ES-I3 (cell line): ENCODE results near the gene SLC38A9.
"Not testable (repeated sequence)": the region's sequence is repeated elsewhere in the genome, so short reads cannot be mapped to it uniquely, and the experiment has no call there.

ENCODE experiments used
- H3K36me3 ChIP-seq: 2 replicates; pipeline ENCODE4 v1.6.1; 2013; ENCODE audit warnings: mild to moderate bottlenecking, low read length, control low read depth, moderate library complexity; ENCODE audit not compliant: insufficient read depth
- H3K4me1 ChIP-seq: 2 replicates; pipeline ENCODE4 v1.6.1; 2013; ENCODE audit warnings: mild to moderate bottlenecking, control low read depth, low read length; ENCODE audit not compliant: insufficient read depth
- H3K9ac ChIP-seq: 2 replicates; pipeline ENCODE4 v1.6.1; 2013; ENCODE audit warnings: low read depth, mild to moderate bottlenecking, low read length, moderate library complexity
- H3K9me3 ChIP-seq: 2 replicates; pipeline ENCODE4 v1.6.1; 2013; ENCODE audit warnings: mild to moderate bottlenecking, low read length, moderate library complexity; ENCODE audit not compliant: control insufficient read depth, insufficient read depth

SLC38A9 gene, protein sequence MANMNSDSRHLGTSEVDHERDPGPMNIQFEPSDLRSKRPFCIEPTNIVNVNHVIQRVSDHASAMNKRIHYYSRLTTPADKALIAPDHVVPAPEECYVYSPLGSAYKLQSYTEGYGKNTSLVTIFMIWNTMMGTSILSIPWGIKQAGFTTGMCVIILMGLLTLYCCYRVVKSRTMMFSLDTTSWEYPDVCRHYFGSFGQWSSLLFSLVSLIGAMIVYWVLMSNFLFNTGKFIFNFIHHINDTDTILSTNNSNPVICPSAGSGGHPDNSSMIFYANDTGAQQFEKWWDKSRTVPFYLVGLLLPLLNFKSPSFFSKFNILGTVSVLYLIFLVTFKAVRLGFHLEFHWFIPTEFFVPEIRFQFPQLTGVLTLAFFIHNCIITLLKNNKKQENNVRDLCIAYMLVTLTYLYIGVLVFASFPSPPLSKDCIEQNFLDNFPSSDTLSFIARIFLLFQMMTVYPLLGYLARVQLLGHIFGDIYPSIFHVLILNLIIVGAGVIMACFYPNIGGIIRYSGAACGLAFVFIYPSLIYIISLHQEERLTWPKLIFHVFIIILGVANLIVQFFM

DNA sequence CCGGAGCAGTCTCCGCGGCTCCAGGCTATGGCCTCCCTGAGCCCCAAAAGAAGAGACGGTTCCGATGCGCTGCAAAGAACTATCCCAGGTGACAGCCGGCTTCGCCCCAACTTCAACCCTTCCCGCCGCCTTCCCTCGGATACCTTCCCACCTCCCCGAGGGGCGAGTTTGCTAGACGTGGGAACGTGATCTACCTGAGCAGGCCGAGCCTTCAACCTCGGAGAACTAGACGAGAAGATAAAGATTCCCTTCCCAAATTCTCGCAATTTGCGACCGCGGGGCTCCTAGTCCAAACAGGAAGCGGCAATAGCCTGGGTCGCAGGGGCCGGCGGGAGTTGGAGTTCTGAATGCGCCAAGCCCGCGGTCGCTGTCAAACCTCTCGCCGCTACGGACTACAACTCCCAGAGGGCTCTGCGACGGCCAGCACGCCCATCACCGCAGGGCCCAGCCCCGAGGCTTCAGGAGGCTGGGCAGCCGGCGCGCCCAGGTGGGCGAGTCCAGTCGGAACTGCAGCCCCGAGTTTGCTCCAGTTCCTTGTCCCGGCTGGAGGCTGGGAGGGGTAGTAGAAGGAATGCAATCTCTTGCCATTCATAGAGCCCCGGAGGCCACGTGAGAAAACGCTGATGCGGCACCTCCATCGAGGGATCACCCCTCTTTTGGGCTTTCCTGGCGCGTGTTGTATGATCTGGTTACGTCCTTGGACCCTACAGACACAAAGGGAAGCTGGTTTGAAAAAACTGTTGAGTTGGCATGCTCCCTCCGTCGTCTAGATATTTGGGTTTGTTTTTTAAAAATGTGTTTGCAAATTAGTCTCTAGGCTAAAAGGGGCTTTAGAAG is at the start of gene SLC38A9:
SLC38A9 (minus strand) TSS at position 302 of the 837 bp plus-strand sequence. CDS start 14,366 bp downstream, outside the sequence.
- Histone ChIP-seq H3K4me1 (no peaks in the 10 kb centered on the region), H3K9ac (peak within 1 kb of the TSS; percentile 92), H3K9me3 (no peaks in the 10 kb centered on the region), H3K36me3 (no peaks in the 10 kb centered on the region; the same call in 1 of the 2 replicates)

DNA sequence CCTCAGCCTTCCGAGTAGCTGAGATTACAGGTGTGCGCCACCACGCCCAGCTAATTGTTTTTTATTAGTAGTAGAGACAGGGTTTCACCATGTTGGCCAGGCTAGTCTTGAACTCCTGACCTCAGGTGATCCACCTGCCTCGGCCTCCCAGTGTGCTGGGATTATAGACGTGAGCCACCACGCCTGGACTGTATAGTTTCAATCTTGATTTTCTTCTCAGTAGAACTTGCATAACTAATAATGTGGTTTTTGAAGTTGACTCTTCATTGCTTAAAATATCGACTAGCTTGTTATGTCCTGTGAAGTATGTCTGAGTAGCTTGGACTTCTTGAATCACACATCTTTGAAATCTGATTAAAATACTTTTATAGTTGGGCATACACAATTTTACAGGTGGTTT is 49.6 kb upstream of the SLC38A9 start:
- not testable (repeated sequence) for H3K9ac ChIP-seq, H3K36me3 ChIP-seq, H3K9me3 ChIP-seq, H3K4me1 ChIP-seq

DNA sequence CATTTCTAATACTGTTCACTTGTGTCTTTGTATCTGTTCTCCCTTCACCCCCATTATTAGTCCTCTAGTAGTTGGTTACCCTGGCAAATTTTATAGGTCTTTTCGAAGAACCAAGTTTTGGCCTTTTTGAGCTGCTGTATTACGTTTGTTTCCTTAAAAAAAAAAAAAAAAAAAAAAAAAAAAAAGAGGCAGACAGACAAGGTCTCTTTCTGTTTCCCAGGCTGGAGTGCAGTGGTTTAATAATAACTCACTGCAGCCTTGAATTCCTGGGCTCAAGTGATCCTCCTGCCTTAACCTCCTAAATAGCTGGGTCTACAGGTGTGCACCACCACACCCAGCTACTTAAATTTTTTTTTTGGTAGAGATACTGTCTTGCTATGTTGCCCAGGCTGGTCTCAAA is 46.6 kb upstream of the SLC38A9 start:
- no peak overlapping the region for H3K9ac ChIP-seq
- H3K4me1 ChIP-seq = no peaks in the 10 kb centered on the region
- no peaks in the 10 kb centered on the region for H3K9me3 ChIP-seq
- no peaks in the 10 kb centered on the region for H3K36me3 ChIP-seq

DNA sequence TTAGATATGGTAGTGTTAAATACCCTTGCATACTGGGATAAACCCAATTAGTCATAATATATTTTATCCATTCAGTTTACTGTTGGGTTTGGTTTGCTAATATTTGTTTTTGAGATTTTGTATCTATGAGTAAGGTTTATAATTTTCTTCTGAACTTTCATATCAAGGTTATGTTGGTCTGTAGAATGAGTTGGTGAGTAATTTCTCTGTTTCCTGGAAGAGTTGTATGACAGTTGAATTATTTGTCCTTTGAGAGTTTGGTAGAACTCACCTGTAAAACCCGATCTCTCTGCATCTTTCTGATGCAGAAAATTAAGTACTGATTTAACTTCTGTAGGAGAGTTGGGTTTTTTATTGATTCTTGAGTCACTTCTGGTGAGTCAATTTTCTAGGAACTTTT is 46.1 kb upstream of the SLC38A9 start:
- H3K4me1 ChIP-seq = no peaks in the 10 kb centered on the region
- no peak overlapping the region for H3K9ac ChIP-seq

DNA sequence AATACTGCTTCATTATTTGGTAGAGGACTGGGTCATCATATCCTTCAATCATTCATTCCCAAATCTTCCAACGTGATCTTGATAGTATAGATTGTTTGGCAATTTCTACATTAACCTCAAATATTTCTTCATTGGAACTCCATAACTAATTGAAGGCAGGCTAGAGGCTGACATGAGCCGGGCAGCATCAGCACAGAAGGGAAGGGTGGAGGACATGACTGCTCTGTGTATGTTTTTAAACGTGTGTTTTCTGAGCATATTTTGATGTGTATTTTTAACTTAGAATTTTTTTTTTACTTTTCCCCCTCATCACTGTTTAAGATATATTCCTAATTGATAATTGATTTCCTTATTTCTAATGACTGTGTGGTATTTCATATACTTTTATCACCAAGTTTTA is 38.4 kb upstream of the SLC38A9 start:
- no peak overlapping the region for H3K9ac ChIP-seq
- H3K9me3 ChIP-seq = no peaks in the 10 kb centered on the region
- H3K4me1 ChIP-seq = 0 out of 2 replicates have a peak, but pooled peaks cover 4% of the 10 kb centered on the region
- H3K36me3 ChIP-seq = no peaks in the 10 kb centered on the region

More for the DNA sequence above, 46.1 kb upstream of the SLC38A9 start:
- Histone ChIP-seq H3K36me3 (no peaks in the 10 kb centered on the region), H3K9me3 (no peaks in the 10 kb centered on the region)

DNA sequence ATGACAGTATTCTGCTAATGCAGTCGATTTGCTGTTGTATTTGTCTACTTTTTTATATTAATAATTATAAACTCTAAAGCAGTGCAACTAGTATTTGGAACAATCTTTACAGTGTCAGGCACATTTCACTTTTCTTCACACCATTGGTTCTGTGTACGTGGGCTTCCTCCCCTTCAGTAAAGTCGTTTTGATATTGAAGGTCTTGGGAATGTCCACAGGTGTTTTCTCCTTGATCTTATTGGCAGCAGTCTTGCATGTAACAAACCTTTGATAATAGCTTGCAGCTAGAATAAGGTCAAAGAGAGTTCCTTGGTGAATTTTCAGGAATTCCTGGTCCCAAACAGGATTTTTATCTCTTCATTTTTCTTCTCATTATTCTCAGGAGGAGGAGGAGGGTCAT is 37.9 kb upstream of the SLC38A9 start:
- Histone ChIP-seq H3K4me1 (0 out of 2 replicates have a peak, but pooled peaks cover 4% of the 10 kb centered on the region), H3K36me3 (no peaks in the 10 kb centered on the region)

DNA sequence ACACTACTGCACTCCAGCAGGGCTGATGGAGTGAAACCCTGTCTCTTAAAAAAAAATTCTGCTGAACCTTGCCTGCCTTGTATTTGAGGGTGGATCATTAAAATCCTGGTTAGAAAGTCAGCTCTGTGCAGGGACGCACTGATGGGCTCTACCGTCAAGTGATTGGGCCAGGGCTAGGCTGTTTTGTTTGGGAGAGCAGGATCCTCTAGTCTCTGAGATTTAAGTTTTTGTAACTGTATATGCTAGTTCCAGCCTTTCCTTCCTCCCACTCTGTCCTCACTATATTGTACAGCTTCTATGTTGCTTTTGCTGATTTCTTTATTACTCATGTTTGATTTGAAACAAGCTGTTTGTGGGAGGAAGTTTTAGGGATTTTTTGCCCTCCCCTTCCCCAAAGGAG is 37.3 kb upstream of the SLC38A9 start:
- 0 out of 2 replicates have a peak, but pooled peaks cover 4% of the 10 kb centered on the region for H3K4me1 ChIP-seq
- H3K9me3 ChIP-seq = no peaks in the 10 kb centered on the region
- H3K9ac ChIP-seq = no peak overlapping the region
- H3K36me3 ChIP-seq = no peaks in the 10 kb centered on the region

More for the DNA sequence above, 37.9 kb upstream of the SLC38A9 start:
- Histone ChIP-seq H3K9me3 (no peaks in the 10 kb centered on the region), H3K9ac (no peak overlapping the region)

DNA sequence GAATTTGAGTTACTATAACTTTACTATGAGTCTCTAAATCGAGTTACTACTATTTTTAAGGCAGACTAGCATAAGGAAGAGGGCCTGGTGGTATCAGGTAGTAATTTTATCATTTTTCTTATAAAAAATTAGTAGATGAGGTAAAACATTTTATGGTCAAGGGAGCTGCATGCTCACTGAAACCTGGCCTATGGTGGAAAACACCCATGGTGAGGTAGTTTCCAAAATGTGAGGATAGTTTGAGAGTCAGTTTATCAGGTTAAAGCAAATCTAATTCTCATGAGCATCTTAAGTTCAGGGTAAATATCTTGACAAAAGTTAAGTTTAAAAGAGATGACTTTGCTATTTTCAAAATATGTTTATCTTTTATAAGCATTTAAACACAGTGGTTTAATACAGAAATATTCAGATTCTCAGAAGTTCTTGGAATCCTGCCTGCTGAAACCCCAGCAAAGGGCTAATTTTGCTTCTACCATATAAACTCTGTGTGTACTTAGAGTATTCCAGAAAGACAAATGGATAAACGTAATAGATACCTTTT is 35.7 kb upstream of the SLC38A9 start:
- H3K9me3 ChIP-seq = no peaks in the 10 kb centered on the region

DNA sequence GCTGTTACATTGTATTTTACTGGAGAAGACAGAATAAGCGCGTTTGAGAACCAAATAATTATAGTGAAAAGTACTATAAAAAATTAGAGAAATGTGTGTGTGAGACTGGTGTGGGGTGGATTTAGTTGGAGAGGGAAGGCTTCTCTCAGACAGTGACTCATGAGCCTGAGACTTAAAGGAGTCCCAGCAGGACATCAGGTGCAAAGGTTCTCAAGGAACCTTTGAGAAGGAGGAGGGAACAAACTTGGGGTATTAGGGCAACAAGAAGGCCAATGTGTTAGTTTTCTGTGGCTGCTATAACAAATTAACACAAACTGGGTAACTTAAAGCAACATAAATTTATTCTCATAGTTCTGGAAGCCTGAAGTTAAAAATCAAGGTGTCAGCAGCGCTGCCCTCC is 30.7 kb upstream of the SLC38A9 start:
- H3K9ac ChIP-seq = no peak overlapping the region
- H3K9me3 ChIP-seq = no peaks in the 10 kb centered on the region
- H3K36me3 ChIP-seq = no peaks in the 10 kb centered on the region
- peaks cover 5% of the 10 kb centered on the region for H3K4me1 ChIP-seq

More for the DNA sequence above, 35.7 kb upstream of the SLC38A9 start:
- Histone ChIP-seq H3K4me1 (peaks cover 8% of the 10 kb centered on the region), H3K36me3 (no peaks in the 10 kb centered on the region), H3K9ac (no peak overlapping the region)

DNA sequence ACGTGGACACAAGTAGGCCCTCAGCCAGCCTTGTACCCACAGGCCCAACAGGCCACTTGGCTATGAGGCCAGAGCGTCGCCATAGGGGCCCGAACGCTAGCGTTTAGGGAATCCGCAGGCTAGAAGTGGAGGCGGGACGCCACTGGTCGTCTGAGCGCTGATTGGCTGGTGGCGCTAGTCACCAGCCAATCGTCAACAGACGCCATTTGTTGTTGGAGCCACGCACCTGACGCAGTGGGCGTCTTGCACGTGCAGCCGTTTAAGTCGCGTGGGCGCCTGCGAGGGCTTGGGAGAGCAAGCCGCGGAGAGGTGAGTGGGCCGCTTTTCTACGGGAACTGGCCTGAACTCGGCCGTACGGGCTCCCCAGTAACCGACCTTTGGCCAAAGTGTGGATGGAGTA is 25.7 kb upstream of the SLC38A9 start, which contains the start of gene DDX4:
DDX4 (plus strand) TSS at position 269 of the 400 bp plus-strand sequence. CDS start 903 bp downstream, outside the sequence.
- no peak within 1 kb of the TSS for H3K9ac ChIP-seq
- H3K4me1 ChIP-seq = peaks cover 1% of the 10 kb centered on the region
- no peaks in the 10 kb centered on the region for H3K9me3 ChIP-seq
- no peaks in the 10 kb centered on the region for H3K36me3 ChIP-seq

DNA sequence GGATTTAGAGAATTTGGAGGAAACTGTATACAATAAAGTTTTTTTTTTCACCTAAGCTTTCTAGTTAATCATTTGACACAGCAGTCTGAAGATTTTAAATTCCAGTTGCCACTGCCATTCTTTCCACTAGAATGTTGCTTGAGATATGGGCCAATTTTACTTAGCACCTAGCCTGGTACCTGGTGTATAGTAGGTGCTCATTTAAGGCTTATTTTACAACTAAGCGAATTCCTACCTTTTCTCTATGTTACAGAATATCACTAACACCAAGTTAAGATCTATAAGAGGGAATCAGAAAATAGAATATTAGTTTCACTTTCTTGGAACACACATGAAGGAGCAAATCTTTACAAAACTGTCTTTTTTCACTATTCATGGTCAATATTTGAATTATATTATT is 22.5 kb upstream of the SLC38A9 start:
- no peaks in the 10 kb centered on the region for H3K36me3 ChIP-seq
- no peak overlapping the region for H3K9ac ChIP-seq
- H3K4me1 ChIP-seq = no peaks in the 10 kb centered on the region
- H3K9me3 ChIP-seq = no peaks in the 10 kb centered on the region

DNA sequence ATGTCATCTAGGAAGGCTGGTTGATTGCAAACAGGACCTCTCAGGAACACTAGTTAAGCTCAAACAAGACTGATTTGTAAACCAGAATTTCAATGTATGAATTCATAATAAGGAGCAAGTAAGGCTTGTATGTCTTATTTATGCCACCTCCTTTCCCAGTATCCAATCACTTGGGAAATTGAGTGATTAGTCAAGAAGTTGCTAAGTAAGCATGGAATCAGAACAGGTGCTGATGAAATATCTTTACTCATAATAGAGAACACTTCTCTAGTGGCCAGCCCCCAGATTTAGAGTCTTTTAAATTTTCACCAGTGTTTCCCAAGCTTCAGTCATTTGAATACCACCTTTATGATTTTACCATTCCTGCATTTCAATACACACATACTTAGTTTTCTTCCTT is 20.5 kb upstream of the SLC38A9 start:
- no peaks in the 10 kb centered on the region for H3K4me1 ChIP-seq
- no peaks in the 10 kb centered on the region for H3K36me3 ChIP-seq
- H3K9ac ChIP-seq = no peak overlapping the region
- H3K9me3 ChIP-seq = no peaks in the 10 kb centered on the region

DNA sequence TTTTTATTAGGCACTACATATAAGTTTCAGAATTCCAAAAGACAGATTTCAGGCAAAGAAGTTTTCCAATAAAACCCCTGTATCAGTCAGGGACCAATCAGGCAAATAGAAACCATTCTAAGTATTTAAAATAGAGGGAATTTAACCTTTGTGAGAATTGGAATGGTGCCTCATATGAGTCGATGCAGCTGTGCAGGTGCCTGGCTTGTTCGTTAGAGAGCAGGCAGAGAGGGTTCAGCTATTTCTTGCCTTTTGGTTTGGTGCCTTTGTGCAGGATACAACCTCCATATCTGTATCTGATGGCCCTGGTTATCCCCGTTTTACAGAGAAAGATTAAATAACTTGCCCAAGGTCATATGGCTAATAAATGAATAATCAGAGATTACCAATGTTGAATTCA is 19.7 kb upstream of the SLC38A9 start:
- H3K9ac ChIP-seq = no peak overlapping the region

DNA sequence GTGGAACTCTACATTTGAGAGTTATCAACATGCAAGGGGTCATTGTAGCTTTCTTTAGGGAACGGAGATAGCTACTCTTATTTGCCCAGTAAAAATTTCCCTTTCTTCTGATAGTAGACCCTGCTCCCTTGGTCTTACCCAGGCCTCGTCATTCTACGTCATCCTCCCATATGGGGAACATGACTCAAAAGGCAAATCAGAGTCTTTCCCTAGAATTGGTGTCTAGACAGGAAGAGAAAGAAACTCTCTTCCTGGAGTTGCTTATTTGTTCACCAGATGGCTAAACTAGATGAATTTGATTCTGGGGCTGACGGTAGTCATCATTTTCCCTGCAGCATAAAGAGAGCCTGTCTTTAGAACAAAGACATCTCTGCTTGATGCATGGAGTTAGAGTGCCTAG is 12.2 kb upstream of the SLC38A9 start:
- no peaks in the 10 kb centered on the region for H3K36me3 ChIP-seq
- no peaks in the 10 kb centered on the region for H3K4me1 ChIP-seq
- no peaks in the 10 kb centered on the region for H3K9me3 ChIP-seq
- H3K9ac ChIP-seq = no peak overlapping the region

More for the DNA sequence above, 19.7 kb upstream of the SLC38A9 start:
- H3K36me3 ChIP-seq = no peaks in the 10 kb centered on the region
- H3K9me3 ChIP-seq = no peaks in the 10 kb centered on the region
- H3K4me1 ChIP-seq = no peaks in the 10 kb centered on the region
